IMR-90 (cell line): ENCODE results near the gene AKAP6. TPM values are rescaled to one million over a fixed set of nuclear protein-coding genes. Genes with fewer than 3 reads are reported as not detected.

Experiments
- ATAC-seq: fragments of 200-7000 bp; cut with Tn5 transposase; 2 replicates; pipeline ENCODE4 v1.9.1; 2020; ENCODE audit warnings: low read depth, mild to moderate bottlenecking, moderate library complexity
- BruUV-seq: library from RNA; stranded (reverse); fragments of 400-500 nt; replicated peaks from 2 replicates; lab custom pipeline; 2021; lab: Mats Ljungman, UMichigan
- CTCF ChIA-PET: fragments of 300-600 bp; formaldehyde crosslinking; extraction: SDS; loops from one replicate; lab custom pipeline; 2021; ENCODE audit warnings: antibody characterized with exemption; lab: Yijun Ruan, JAX
- POLR2A ChIA-PET: fragments of 300-600 bp; sonication (Branson Sonifier 250); formaldehyde crosslinking; loops from one replicate; lab custom pipeline; 2022; ENCODE audit warnings: antibody characterized with exemption; ENCODE audit not compliant: unreplicated experiment; lab: Charles Lee
- DNase-seq: peaks from one replicate; pipeline ENCODE4 v3.0.0; 2013
- H2AFZ ChIP-seq: replicated peaks from 2 replicates; pipeline ENCODE3; 2013; ENCODE audit warnings: low read length, mild to moderate bottlenecking; ENCODE audit not compliant: poor library complexity
- H2AK5ac ChIP-seq: 2 replicates; pipeline ENCODE4 v1.6.1; 2013; ENCODE audit warnings: low read depth, low read length, inconsistent platforms
- H2AK9ac ChIP-seq: replicated peaks from 2 replicates; pipeline ENCODE3; 2013; ENCODE audit warnings: mild to moderate bottlenecking, low read depth, low read length, moderate library complexity; ENCODE audit not compliant: poor library complexity
- H2BK120ac ChIP-seq: 2 replicates; pipeline ENCODE4 v1.6.1; 2013; ENCODE audit warnings: low read depth, low read length, inconsistent platforms
- H2BK15ac ChIP-seq: 3 replicates; pipeline ENCODE4 v1.6.1; 2013; ENCODE audit warnings: low read depth, low read length, inconsistent platforms
- H2BK20ac ChIP-seq: 2 replicates; pipeline ENCODE4 v1.6.1; 2013; ENCODE audit warnings: low read depth, mild to moderate bottlenecking, inconsistent platforms, low read length, moderate library complexity
- H2BK5ac ChIP-seq: 2 replicates; pipeline ENCODE4 v1.6.1; 2013; ENCODE audit warnings: mild to moderate bottlenecking, low read depth, low read length, inconsistent platforms; ENCODE audit not compliant: poor library complexity, severe bottlenecking
- H3K14ac ChIP-seq: replicated peaks from 2 replicates; pipeline ENCODE4 v1.6.1; 2013; ENCODE audit warnings: low read depth, low read length, inconsistent platforms
- H3K18ac ChIP-seq: 2 replicates; pipeline ENCODE4 v1.6.1; 2013; ENCODE audit warnings: low read depth, low read length, control low read depth
- H3K23ac ChIP-seq: 2 replicates; pipeline ENCODE4 v1.6.1; 2013; ENCODE audit warnings: low read depth, low read length, inconsistent platforms
- H3K27ac ChIP-seq: 2 replicates; pipeline ENCODE4 v1.5.1; 2013; ENCODE audit warnings: mild to moderate bottlenecking, control low read depth, low read length; ENCODE audit not compliant: insufficient read depth
- H3K27me3 ChIP-seq: 2 replicates; pipeline ENCODE4 v1.6.1; 2013; ENCODE audit warnings: low read length; ENCODE audit not compliant: control insufficient read depth, insufficient read depth
- H3K36me3 ChIP-seq: 2 replicates; pipeline ENCODE4 v1.6.1; 2013; ENCODE audit warnings: low read length, mixed read lengths; ENCODE audit not compliant: control insufficient read depth, insufficient read depth
- H3K4ac ChIP-seq: 2 replicates; pipeline ENCODE4 v1.6.1; 2013; ENCODE audit warnings: low read depth, low read length, inconsistent platforms
- H3K4me1 ChIP-seq: 2 replicates; pipeline ENCODE4 v1.6.1; 2013; ENCODE audit warnings: low read length, mixed read lengths; ENCODE audit not compliant: control insufficient read depth, insufficient read depth
- H3K4me2 ChIP-seq: 2 replicates; pipeline ENCODE4 v1.6.1; 2013; ENCODE audit warnings: low read depth, mild to moderate bottlenecking, control low read depth, low read length, moderate library complexity
- H3K4me3 ChIP-seq: 2 replicates; pipeline ENCODE4 v1.5.1; 2013; ENCODE audit warnings: low read depth, mild to moderate bottlenecking, control low read depth, low read length, moderate library complexity; ENCODE audit not compliant: insufficient read depth
- H3K56ac ChIP-seq: 2 replicates; pipeline ENCODE4 v1.6.1; 2013; ENCODE audit warnings: low read length, inconsistent platforms; ENCODE audit not compliant: insufficient read depth; ENCODE audit errors: extremely low read depth
- H3K79me1 ChIP-seq, 2 experiments: 2 replicates each; pipeline ENCODE4 v1.6.1; 2013; ENCODE audit warnings: low read length in 2 of 2, inconsistent platforms in 1 of 2, low read depth in 1 of 2
- H3K9ac ChIP-seq: 2 replicates; pipeline ENCODE4 v1.6.1; 2013; ENCODE audit warnings: low read depth, low read length, control low read depth
- H3K9me1 ChIP-seq: 2 replicates; pipeline ENCODE4 v1.6.1; 2013; ENCODE audit warnings: low read length, inconsistent platforms; ENCODE audit not compliant: insufficient read depth
- H3K9me3 ChIP-seq: 2 replicates; pipeline ENCODE4 v1.6.1; 2013; ENCODE audit warnings: low read length; ENCODE audit not compliant: control insufficient read depth, insufficient read depth
- H4K20me1 ChIP-seq: 2 replicates; pipeline ENCODE4 v1.6.1; 2013; ENCODE audit warnings: low read length, inconsistent platforms; ENCODE audit not compliant: insufficient read depth
- H4K5ac ChIP-seq: 2 replicates; pipeline ENCODE4 v1.6.1; 2013; ENCODE audit warnings: mild to moderate bottlenecking, low read depth, low read length, control low read depth
- H4K8ac ChIP-seq, 2 experiments: 2 replicates each; pipeline ENCODE4 v1.6.1; 2013; ENCODE audit warnings: low read depth in 2 of 2, low read length in 2 of 2, control low read depth in 1 of 2, inconsistent platforms in 1 of 2
- H4K91ac ChIP-seq: 2 replicates; pipeline ENCODE4 v1.6.1; 2013; ENCODE audit warnings: low read depth, low read length, inconsistent platforms; ENCODE audit not compliant: insufficient read depth
- BHLHE40 ChIP-seq: fragments of 150-350 bp; IDR thresholded peaks from 2 replicates; pipeline ENCODE4 v1.6.1; 2016; ENCODE audit warnings: mild to moderate bottlenecking, low read depth, low read length
- CEBPB ChIP-seq: IDR thresholded peaks from 2 replicates; pipeline ENCODE4 v1.6.1; 2012; ENCODE audit warnings: low read depth, low read length, improper control_type of control experiment
- CHD1 ChIP-seq: IDR thresholded peaks from 2 replicates; pipeline ENCODE4 v1.6.1; 2012; ENCODE audit warnings: low read depth, low read length, improper control_type of control experiment
- FOS ChIP-seq: fragments of 150-350 bp; IDR thresholded peaks from 2 replicates; pipeline ENCODE4 v1.6.1; 2016; ENCODE audit warnings: low read depth, low read length
- MAFK ChIP-seq: IDR thresholded peaks from 2 replicates; pipeline ENCODE4 v1.6.1; 2012; ENCODE audit warnings: low read depth, low read length, improper control_type of control experiment
- MAZ ChIP-seq: IDR thresholded peaks from 2 replicates; pipeline ENCODE4 v1.6.1; 2012; ENCODE audit warnings: low read depth, mild to moderate bottlenecking, low read length, improper control_type of control experiment, moderate library complexity, borderline replicate concordance
- MXI1 ChIP-seq: IDR thresholded peaks from 2 replicates; pipeline ENCODE4 v1.6.1; 2012; ENCODE audit warnings: low read depth, mild to moderate bottlenecking, low read length, moderate library complexity, borderline replicate concordance
- NFE2L2 ChIP-seq: fragments of 150-350 bp; IDR thresholded peaks from 2 replicates; pipeline ENCODE4 v1.6.1; 2016; ENCODE audit warnings: low read depth, mild to moderate bottlenecking, low read length
- POLR2A ChIP-seq: IDR thresholded peaks from 2 replicates; pipeline ENCODE4 v1.6.1; 2012; ENCODE audit warnings: mild to moderate bottlenecking, low read depth, low read length
- RAD21 ChIP-seq: IDR thresholded peaks from 2 replicates; pipeline ENCODE4 v1.6.1; 2012; ENCODE audit warnings: low read length, improper control_type of control experiment
- RCOR1 ChIP-seq: IDR thresholded peaks from 2 replicates; pipeline ENCODE4 v1.6.1; 2012; ENCODE audit warnings: mild to moderate bottlenecking, low read length, improper control_type of control experiment; ENCODE audit not compliant: insufficient replicate concordance
- RFX5 ChIP-seq: IDR thresholded peaks from 2 replicates; pipeline ENCODE4 v1.8.0; 2012; ENCODE audit warnings: low read depth, mild to moderate bottlenecking, low read length, moderate library complexity
- SMC3 ChIP-seq: fragments of 150-350 bp; IDR thresholded peaks from 2 replicates; pipeline ENCODE4 v1.6.1; 2016; ENCODE audit warnings: low read depth, mild to moderate bottlenecking, antibody characterized with exemption, low read length, moderate library complexity
- WGBS, 2 experiments: methylation state at CpG; one replicate each; pipeline versions ENCODE4 v1.1.5 to v1.1.7; 2013; ENCODE audit warnings: missing lambda C conversion rate in 2 of 2; ENCODE audit not compliant: insufficient read length in 1 of 2; ENCODE audit errors: extremely low coverage in 2 of 2; 5-methylcytosine and 5-hydroxymethylcytosine counted together
- dilution Hi-C: fragments of 300-500 bp; cut with HindIII; formaldehyde crosslinking; loops from one replicate; pipeline ENCODE4 v1.14.3; 2018; ENCODE audit warnings: low sequenced_read_pairs; ENCODE audit not compliant: unreplicated experiment
- in situ Hi-C: fragments of 300-500 bp; cut with MboI; formaldehyde crosslinking; loops from 3 replicates; pipeline ENCODE4 v1.14.3; 2019; ENCODE audit warnings: low sequenced_read_pairs, inconsistent platforms, mixed read lengths
- intact Hi-C: fragments of 100-400 bp; cut with micrococcal nuclease; formaldehyde crosslinking; loops from 2 replicates; pipeline ENCODE4 v1.10.0; 2022
- polyA plus RNA-seq, 3 experiments: library from polyadenylated mRNA; depleted of rRNA; stranded (reverse); fragments of >200 nt; gene quantifications; 2 replicates each; pipeline ENCODE4 v1.2.3, GENCODE V29; 2012; ENCODE audit warnings: low replicate concordance in 1 of 3
- total RNA-seq: library from RNA; depleted of rRNA; stranded (reverse); fragments of >200 nt; gene quantifications from 2 replicates; pipeline ENCODE4 v1.2.3, GENCODE V29; 2012
- TF ChIP-seq, protein P1 (sequence below): fragments of 150-350 bp; IDR thresholded peaks from 2 replicates; pipeline ENCODE4 v1.6.1; 2016; ENCODE audit warnings: low read depth, mild to moderate bottlenecking, low read length, moderate library complexity, borderline replicate concordance
- TF ChIP-seq, protein P2 (sequence below): conservative IDR thresholded peaks from 2 replicates; pipeline ENCODE4 v1.5.1; 2012; ENCODE audit warnings: mild to moderate bottlenecking, low read depth, low read length, improper control_type of control experiment
- TF ChIP-seq, protein P3 (sequence below): fragments of 150-350 bp; IDR thresholded peaks from 2 replicates; pipeline ENCODE4 v1.6.1; 2017; ENCODE audit warnings: mild to moderate bottlenecking, antibody characterized with exemption, low read length, low read depth

The AKAP6 gene
- total and polyA plus RNA-seq, 2 of the 4 experiments (the other 2 are of a cell fraction), result 0.22 to 1.6 TPM

DNA sequence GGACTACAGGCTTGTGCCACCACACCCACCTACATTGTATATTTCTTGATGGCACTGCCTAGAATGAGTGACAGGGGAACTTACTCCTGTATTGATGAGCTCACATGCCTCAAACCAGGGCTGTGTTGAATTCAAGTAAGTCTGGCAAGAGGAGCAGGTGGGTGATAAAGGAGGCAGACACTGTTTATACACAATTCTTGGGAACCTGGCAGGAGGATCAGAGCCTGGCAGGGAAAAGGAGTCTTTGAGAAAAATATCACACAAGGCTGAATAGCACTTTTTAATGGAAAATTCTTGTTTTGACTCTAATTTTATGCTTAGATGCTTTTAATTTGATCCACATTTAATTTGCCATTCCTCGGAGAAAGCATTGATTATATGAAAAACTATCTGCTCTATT, 316.5 kb downstream of the AKAP6 start:
- no peak for DNase-seq
- ATAC-seq, result no peak
- in situ Hi-C loops (no loop called here), dilution Hi-C loops (no loop called here), intact Hi-C loops (no loop called here)
- Histone ChIP-seq H3K9ac (no peak overlapping the region), H3K27me3 (no peaks in the 10 kb centered on the region), H4K20me1 (no peaks in the 10 kb centered on the region), H2AK9ac (no peak overlapping the region), H3K9me3 (no peaks in the 10 kb centered on the region), H3K23ac (no peak overlapping the region), H4K5ac (no peak overlapping the region), H3K56ac (no peak overlapping the region), H3K9me1 (no peaks in the 10 kb centered on the region), H3K4ac (no peak overlapping the region), H3K79me1 (no peaks in the 10 kb centered on the region), H3K4me1 (no peaks in the 10 kb centered on the region), H3K18ac (no peak overlapping the region), H3K36me3 (no peaks in the 10 kb centered on the region), H2BK5ac (no peak overlapping the region), H2AFZ (no peak overlapping the region), H3K4me3 (no peak overlapping the region), H2BK20ac (no peak overlapping the region), H4K91ac (no peak overlapping the region), H4K8ac (no peak overlapping the region), H3K27ac (no peak overlapping the region), H3K4me2 (no peak overlapping the region), H3K14ac (no peak overlapping the region), H2AK5ac (no peak overlapping the region), H2BK15ac (no peak overlapping the region), H2BK120ac (no peak overlapping the region)
- no CpG with 5 or more reads among the region's 1 CpG for WGBS, 2 experiments
- TF ChIP-seq BHLHE40, result no peak
- no peak for TF ChIP-seq SMC3
- no peak for TF ChIP-seq MXI1
- TF ChIP-seq, protein P1, sequence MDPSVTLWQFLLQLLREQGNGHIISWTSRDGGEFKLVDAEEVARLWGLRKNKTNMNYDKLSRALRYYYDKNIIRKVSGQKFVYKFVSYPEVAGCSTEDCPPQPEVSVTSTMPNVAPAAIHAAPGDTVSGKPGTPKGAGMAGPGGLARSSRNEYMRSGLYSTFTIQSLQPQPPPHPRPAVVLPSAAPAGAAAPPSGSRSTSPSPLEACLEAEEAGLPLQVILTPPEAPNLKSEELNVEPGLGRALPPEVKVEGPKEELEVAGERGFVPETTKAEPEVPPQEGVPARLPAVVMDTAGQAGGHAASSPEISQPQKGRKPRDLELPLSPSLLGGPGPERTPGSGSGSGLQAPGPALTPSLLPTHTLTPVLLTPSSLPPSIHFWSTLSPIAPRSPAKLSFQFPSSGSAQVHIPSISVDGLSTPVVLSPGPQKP, result no peak
- no peak for TF ChIP-seq CEBPB
- TF ChIP-seq, protein P2, sequence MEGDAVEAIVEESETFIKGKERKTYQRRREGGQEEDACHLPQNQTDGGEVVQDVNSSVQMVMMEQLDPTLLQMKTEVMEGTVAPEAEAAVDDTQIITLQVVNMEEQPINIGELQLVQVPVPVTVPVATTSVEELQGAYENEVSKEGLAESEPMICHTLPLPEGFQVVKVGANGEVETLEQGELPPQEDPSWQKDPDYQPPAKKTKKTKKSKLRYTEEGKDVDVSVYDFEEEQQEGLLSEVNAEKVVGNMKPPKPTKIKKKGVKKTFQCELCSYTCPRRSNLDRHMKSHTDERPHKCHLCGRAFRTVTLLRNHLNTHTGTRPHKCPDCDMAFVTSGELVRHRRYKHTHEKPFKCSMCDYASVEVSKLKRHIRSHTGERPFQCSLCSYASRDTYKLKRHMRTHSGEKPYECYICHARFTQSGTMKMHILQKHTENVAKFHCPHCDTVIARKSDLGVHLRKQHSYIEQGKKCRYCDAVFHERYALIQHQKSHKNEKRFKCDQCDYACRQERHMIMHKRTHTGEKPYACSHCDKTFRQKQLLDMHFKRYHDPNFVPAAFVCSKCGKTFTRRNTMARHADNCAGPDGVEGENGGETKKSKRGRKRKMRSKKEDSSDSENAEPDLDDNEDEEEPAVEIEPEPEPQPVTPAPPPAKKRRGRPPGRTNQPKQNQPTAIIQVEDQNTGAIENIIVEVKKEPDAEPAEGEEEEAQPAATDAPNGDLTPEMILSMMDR, result no peak
- TF ChIP-seq, protein P3, sequence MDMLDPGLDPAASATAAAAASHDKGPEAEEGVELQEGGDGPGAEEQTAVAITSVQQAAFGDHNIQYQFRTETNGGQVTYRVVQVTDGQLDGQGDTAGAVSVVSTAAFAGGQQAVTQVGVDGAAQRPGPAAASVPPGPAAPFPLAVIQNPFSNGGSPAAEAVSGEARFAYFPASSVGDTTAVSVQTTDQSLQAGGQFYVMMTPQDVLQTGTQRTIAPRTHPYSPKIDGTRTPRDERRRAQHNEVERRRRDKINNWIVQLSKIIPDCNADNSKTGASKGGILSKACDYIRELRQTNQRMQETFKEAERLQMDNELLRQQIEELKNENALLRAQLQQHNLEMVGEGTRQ, result no peak
- no peak for TF ChIP-seq NFE2L2
- no peak for TF ChIP-seq MAFK
- no peak for TF ChIP-seq RCOR1
- no peak for TF ChIP-seq FOS
- no peak for TF ChIP-seq POLR2A
- no peak for TF ChIP-seq MAZ
- no peak for TF ChIP-seq RFX5
- TF ChIP-seq RAD21, result no peak
- TF ChIP-seq CHD1, result no peak
- ChIA-PET POLR2A (no interaction called here), CTCF (no interaction called here)
- no TSS peak for BruUV-seq
